MCF 10A (cell line): ENCODE data around the gene B3GAT3. TPM values are rescaled to one million over a fixed set of nuclear protein-coding genes. Genes with fewer than 3 reads are reported as not detected.

Experiments
- BruUV-seq: library from RNA; stranded (reverse); fragments of 400-500 nt; replicated peaks from 2 replicates; lab custom pipeline; 2021; lab: Mats Ljungman, UMichigan
- CTCF ChIA-PET: fragments of 300-600 bp; sonication (Branson Sonifier 250); formaldehyde crosslinking; extraction: SDS; loops from one replicate; lab custom pipeline; 2021; ENCODE audit warnings: antibody characterized with exemption, inconsistent platforms; lab: Yijun Ruan, JAX
- POLR2A ChIA-PET: fragments of 300-600, 350-650 bp; sonication (Branson Sonifier 250); formaldehyde crosslinking; extraction: SDS; loops from one replicate; lab custom pipeline; 2020; ENCODE audit warnings: antibody characterized with exemption, inconsistent platforms; lab: Yijun Ruan, JAX
- DNase-seq: peaks from one replicate; pipeline ENCODE4 v3.0.0-alpha.2; 2018; ENCODE audit not compliant: unreplicated experiment
- H3K27ac Mint-ChIP-seq: one replicate; pipeline ENCODE4 v1.8.0; 2022; ENCODE audit warnings: mild to moderate bottlenecking, low read depth, mixed read lengths; ENCODE audit not compliant: unreplicated experiment
- H3K27me3 Mint-ChIP-seq: one replicate; pipeline ENCODE4 v1.8.0; 2022; ENCODE audit warnings: mixed read lengths; ENCODE audit not compliant: insufficient read depth, unreplicated experiment
- H3K36me3 Mint-ChIP-seq: one replicate; pipeline ENCODE4 v1.8.0; 2022; ENCODE audit warnings: mild to moderate bottlenecking, moderate library complexity, mixed read lengths; ENCODE audit not compliant: insufficient read depth, unreplicated experiment
- H3K4me1 Mint-ChIP-seq: one replicate; pipeline ENCODE4 v1.8.0; 2022; ENCODE audit warnings: mixed read lengths; ENCODE audit not compliant: insufficient read depth, unreplicated experiment
- H3K4me3 Mint-ChIP-seq: one replicate; pipeline ENCODE4 v1.8.0; 2022; ENCODE audit warnings: mild to moderate bottlenecking, moderate library complexity, mixed read lengths; ENCODE audit not compliant: unreplicated experiment
- H3K9me3 Mint-ChIP-seq: one replicate; pipeline ENCODE4 v1.8.0; 2022; ENCODE audit warnings: mixed read lengths; ENCODE audit not compliant: unreplicated experiment
- CTCF ChIP-seq: fragments of 200-600 bp; IDR thresholded peaks from one replicate; pipeline ENCODE4 v1.8.0; 2022; ENCODE audit warnings: antibody characterized with exemption, mild to moderate bottlenecking; ENCODE audit not compliant: unreplicated experiment
- intact Hi-C: fragments of 100-400 bp; cut with micrococcal nuclease; formaldehyde crosslinking; loops from 2 replicates; pipeline ENCODE4 v1.14.1; 2022
- total RNA-seq: library from RNA; stranded (reverse); gene quantifications from 2 replicates; pipeline ENCODE4 v1.2.3, GENCODE V29; 2022

Gene B3GAT3
- total RNA-seq, 1 experiment from 2014 or later: 42.4 TPM

- BruUV-seq: no TSS peak
- no peak for DNase-seq
- Mint-ChIP-seq H3K27ac (peak overlapping the region; percentile 91), H3K4me1 (peaks cover 5% of the 10 kb centered on the region), H3K9me3 (no peaks in the 10 kb centered on the region), H3K4me3 (peak overlapping the region; percentile 98), H3K27me3 (no peaks in the 10 kb centered on the region), H3K36me3 (peaks cover 69% of the 10 kb centered on the region)
- ChIA-PET CTCF (interaction anchor here (0.6 to 1.9 kb wide), 9 partner anchors 9 to 1239 kb away, joined by 3 to 15 read pairs (median 3); partner anchors contain the start of gene UBXN1), POLR2A (interaction anchor here (0.7 to 10.6 kb wide), 21 partner anchors 11 to 214 kb away, joined by 3 to 222 read pairs (median 7); partner anchors contain the start of genes AHNAK, B3GAT3, EEF1G and GANAB)
- TF ChIP-seq CTCF: no peak
- intact Hi-C loops: no loop called here
Observed at GRCh38 chr11:62667460-62667859, 45.7 kb upstream of the B3GAT3 start.

- no peak for TF ChIP-seq CTCF
- peak overlapping the region; percentile 98 for H3K4me3 Mint-ChIP-seq
- no peaks in the 10 kb centered on the region for H3K27me3 Mint-ChIP-seq
- no TSS peak for BruUV-seq
- DNase-seq: peak; percentile 16
- peak overlapping the region; percentile 91 for H3K27ac Mint-ChIP-seq
- H3K36me3 Mint-ChIP-seq: peaks cover 70% of the 10 kb centered on the region
- no peaks in the 10 kb centered on the region for H3K9me3 Mint-ChIP-seq
- H3K4me1 Mint-ChIP-seq: peaks cover 5% of the 10 kb centered on the region
- intact Hi-C loops: no loop called here
- CTCF ChIA-PET: interaction anchor here (0.6 to 1.9 kb wide), 7 partner anchors 9 to 1238 kb away, joined by 3 to 13 read pairs (median 3); no protein-coding TSS in a partner anchor
- POLR2A ChIA-PET: interaction anchor here (0.6 to 10.6 kb wide), 37 partner anchors 7 to 1749 kb away, joined by 3 to 222 read pairs (median 7); partner anchors contain the start of genes B3GAT3, EEF1G, GANAB and HNRNPUL2
Observed at GRCh38 chr11:62666259-62666926, 44.6 kb upstream of the B3GAT3 start.

GRCh38 chr11:62665599-62666258 is 43.9 kb upstream of the B3GAT3 start:
- Mint-ChIP-seq H3K4me3 (peak overlapping the region; percentile 98), H3K27me3 (no peaks in the 10 kb centered on the region), H3K4me1 (peaks cover 5% of the 10 kb centered on the region), H3K9me3 (no peaks in the 10 kb centered on the region), H3K36me3 (peaks cover 74% of the 10 kb centered on the region), H3K27ac (peak overlapping the region; percentile 91)
- intact Hi-C loops: loop anchor here (1.0 kb wide), 1 partner anchor 12 kb away; the partner anchor contains the start of gene INTS5
- ChIA-PET CTCF (interaction anchor here (0.7 to 1.4 kb wide), 9 partner anchors 10 to 273 kb away, joined by 3 to 7 read pairs (median 3); no protein-coding TSS in a partner anchor), POLR2A (interaction anchor here (0.7 to 10.6 kb wide), 54 partner anchors 8 to 1749 kb away, joined by 3 to 222 read pairs (median 6); partner anchors contain the start of genes AHNAK, B3GAT3, EEF1G and EML3)
- no peak for TF ChIP-seq CTCF
- peak; percentile 41 for DNase-seq
- no TSS peak for BruUV-seq
